ENCODE data around the gene SSBP3.

The SSBP3 gene

DNA sequence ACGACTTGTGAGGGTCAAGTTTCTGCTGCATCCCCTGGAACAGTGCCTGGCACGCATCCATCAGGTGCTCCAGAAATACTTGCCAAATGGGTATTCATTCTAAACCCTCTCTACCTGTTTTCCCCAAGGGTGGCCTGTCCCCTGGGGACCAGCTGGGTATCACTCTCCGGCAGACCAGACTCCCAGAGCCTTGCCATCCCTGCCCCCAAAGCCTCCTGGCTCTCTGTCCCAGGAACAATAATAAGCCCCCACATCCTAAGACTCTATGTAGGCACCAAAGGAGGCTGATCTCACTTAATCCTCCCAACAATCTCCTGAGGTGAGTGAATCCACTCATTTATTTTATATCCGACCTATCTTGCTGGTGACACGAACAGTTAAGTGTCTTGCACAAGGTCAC lies 109.5 kb downstream of the SSBP3 start:
- TF ChIP-seq, protein P1, sequence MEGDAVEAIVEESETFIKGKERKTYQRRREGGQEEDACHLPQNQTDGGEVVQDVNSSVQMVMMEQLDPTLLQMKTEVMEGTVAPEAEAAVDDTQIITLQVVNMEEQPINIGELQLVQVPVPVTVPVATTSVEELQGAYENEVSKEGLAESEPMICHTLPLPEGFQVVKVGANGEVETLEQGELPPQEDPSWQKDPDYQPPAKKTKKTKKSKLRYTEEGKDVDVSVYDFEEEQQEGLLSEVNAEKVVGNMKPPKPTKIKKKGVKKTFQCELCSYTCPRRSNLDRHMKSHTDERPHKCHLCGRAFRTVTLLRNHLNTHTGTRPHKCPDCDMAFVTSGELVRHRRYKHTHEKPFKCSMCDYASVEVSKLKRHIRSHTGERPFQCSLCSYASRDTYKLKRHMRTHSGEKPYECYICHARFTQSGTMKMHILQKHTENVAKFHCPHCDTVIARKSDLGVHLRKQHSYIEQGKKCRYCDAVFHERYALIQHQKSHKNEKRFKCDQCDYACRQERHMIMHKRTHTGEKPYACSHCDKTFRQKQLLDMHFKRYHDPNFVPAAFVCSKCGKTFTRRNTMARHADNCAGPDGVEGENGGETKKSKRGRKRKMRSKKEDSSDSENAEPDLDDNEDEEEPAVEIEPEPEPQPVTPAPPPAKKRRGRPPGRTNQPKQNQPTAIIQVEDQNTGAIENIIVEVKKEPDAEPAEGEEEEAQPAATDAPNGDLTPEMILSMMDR (IDR thresholded peaks at IDR 0.05; ENCODE audit: low read length, missing control alignments): no peak
- DNase-seq (ENCODE audit: low read depth): no peak
- H3K4me3 ChIP-seq (replicated peaks; ENCODE audit: low read depth, low read length): no peak overlapping the region

DNA sequence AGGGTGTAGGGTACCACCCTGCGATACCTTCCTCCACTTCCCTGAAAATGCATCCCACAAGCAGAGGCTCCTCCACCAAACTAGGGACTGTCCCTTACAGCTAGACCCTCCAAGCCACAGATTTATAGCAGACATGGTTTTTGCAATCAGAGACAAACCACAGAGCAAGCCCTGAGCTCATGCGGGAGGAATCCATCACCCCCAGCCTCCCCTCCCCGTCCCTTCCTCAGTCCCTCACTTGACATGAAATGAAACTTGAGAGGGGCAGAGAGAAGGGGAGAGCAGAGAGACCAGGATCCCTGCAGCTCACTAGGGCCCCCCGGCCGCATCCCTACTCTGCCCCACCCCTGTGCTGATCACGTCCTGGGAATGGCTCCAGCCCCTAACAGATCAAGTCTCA lies 111.3 kb downstream of the SSBP3 start:
- DNase-seq (ENCODE audit: low read depth): no peak
- H3K4me3 ChIP-seq (replicated peaks; ENCODE audit: low read depth, low read length): no peak overlapping the region
- TF ChIP-seq, protein P1 (IDR thresholded peaks at IDR 0.05; ENCODE audit: low read length, missing control alignments): no peak

DNA sequence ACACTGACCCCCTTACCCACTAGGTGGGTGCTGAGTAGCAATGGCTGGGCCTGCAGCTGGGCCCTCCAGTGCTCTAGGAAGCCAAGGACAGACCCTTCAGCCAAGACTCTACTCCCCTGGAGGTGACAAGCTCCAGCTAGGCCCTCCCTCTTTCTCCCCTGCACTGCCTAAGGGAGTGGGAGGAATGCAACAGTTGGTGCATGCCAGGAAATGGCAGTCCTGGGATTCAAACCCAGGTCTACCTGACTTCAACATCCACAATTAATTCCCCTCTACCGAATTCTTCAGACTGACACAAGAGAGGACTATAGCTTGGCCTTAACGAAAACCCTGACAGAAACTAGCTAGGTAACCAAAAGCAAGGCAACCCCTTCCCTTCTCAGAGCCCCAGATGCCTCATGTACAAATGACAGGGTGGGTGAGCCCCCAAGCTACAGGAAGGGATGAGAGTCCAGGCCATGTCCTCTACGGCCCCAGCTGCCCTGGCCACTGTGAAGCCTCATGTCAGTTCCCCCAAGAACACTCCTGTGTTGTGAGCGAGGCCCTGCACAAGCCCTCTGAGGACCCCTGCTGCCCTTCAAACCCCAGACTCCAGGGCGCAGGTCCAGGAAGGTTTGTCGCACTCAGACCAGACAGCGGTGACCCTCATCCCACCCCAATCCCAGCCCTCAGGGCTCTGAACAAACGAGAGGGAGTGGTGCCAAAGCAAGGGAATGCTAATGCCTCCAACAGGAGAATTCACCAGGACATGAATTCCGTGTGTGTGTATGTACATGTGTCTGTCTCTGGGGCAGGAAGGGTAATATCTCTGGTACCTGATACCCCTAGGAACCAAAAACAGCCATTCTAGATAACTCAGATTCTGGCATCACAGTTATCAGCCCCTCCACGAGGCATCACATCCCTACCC lies 113.9 kb downstream of the SSBP3 start:
- no peak for DNase-seq (ENCODE audit: low read depth)
- TF ChIP-seq, protein P1 (IDR thresholded peaks at IDR 0.05; ENCODE audit: low read length, missing control alignments): no peak
- no peak overlapping the region for H3K4me3 ChIP-seq (replicated peaks; ENCODE audit: low read depth, low read length)

DNA sequence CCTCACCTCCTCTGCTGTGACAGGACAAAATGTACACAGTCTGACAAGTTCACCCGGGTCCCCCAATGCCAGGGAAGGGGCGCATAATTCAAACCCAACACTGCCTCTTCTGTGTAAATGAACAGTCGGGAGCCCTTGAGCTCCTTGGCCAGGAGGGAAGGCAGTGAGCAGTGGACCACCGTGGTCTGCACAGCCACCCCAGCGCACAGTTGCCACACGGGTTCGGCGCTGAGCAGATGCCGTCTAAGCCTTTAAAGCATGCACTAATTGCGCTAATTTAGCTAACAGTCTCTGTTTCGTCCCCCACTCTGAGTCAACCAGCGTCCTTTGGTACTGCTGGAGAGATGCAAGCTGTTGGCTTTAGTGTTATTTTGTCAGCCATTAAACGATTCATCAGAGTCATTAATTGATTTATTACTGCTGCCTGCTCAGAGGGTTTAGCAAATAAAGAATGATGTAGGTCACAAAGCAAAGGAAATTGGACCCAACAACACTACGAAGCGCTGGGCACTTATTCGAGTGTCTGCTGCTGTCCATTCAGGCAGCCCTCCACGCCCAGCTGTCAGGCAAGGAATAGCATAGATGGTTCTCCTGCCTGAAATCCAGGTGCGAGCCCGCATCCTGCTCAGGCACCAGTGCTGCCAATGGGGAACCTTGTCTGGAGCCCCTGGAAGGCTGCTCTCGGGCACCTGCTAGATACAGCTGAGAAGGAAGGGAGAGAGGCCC lies 114.8 kb downstream of the SSBP3 start:
- no peak overlapping the region for H3K4me3 ChIP-seq (replicated peaks; ENCODE audit: low read depth, low read length)
- TF ChIP-seq, protein P1 (IDR thresholded peaks at IDR 0.05; ENCODE audit: low read length, missing control alignments): no peak
- DNase-seq (ENCODE audit: low read depth): no peak

DNA sequence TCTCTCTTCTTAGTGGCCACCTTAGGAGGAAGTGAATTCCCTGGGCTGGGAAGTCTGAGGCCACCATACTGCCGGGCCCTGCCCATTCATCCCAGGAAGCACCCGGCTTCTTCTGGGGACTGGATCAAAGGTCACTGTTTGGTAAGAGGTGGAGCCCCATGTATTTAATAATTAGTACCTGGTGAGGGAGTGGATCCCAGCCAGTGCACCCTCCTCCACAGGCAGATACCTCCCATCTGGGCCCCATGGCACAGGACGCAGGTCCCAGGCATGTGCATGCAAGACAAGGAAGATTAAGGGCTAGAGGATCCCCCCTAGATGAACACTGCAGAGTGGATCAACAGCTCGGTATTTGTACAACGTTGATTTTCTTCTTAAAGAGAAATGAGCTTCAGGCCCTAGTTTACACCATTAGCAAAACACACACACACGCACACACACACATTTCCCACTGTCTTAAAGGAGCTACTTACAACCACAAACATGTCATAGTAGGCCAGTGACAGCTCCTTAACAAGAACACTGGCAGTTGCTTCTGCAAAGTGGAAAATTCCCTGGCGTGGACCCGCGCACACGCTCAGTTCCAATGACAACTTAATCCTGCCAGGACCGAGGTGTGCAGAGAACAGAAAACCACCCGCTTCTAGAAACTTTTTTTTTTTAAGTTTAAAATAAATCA lies 115.5 kb downstream of the SSBP3 start:
- TF ChIP-seq, protein P1 (IDR thresholded peaks at IDR 0.05; ENCODE audit: low read length, missing control alignments): no peak
- DNase-seq (ENCODE audit: low read depth): peak; percentile 29
- no peak overlapping the region for H3K4me3 ChIP-seq (replicated peaks; ENCODE audit: low read depth, low read length)

DNA sequence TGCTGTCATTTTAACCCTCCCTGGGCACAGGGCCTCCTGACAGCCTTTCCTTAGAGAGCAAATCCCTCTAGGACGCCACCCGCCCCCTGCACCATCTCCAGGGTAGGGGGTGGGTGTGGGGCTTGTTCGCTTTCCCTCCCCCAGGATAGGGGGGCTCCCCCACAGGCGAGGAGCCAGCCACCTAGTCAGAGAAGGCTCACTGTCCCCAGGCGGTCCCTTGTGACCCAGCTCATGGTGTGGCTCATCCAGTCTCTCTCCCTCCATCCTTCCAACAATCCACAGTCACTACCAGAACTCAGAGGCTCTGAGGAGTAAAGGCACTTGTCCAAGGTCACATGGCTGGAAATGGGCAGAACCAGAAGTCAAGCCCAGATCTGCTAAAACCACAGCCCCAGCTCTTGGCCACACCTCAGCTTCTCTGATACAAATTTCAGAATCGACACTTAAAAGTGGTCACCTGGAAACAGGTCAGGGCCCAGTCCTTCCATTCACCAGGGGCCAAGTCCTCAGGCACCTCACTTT lies 116.4 kb downstream of the SSBP3 start:
- DNase-seq (ENCODE audit: low read depth): no peak
- TF ChIP-seq, protein P1 (IDR thresholded peaks at IDR 0.05; ENCODE audit: low read length, missing control alignments): no peak
- H3K4me3 ChIP-seq (replicated peaks; ENCODE audit: low read depth, low read length): no peak overlapping the region

Measured in fibroblast of pulmonary artery (primary cell).